ENCODE results near the gene CYSTM1.

Gene CYSTM1

DNA sequence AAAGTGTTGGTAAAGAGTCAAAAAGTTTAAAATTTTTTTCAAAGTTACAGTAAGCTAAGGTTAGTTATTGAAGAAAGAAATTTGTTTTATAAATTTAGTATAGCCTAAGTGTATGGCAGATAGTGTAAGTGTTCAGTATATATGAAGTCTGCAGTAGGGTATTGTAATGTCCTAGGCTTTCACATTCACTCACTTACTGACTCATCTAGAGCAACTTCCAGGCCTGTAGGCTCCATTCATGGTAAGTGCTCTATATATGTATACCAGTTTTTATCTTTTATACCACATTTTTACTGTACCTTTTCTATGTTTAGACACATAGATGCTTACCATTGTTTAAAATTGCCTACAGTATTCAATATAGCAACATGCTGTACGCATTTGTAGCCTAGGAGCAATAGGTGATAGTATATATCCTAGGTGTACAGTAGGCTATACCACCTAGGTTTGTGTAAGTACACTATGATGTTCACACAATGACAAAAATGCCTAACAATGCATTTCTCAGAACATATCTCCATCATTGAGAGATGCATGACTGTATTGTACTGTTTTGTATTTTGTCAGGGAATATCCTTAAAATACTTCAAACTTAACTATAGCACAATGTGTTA, 38.5 kb downstream of the CYSTM1 start:
- in situ Hi-C loops (cut with HindIII; ENCODE audit: low sequenced_read_pairs), result no loop called here
- no peak for DNase-seq (ENCODE audit: low read depth, low spot score)
- TF ChIP-seq, protein P1, sequence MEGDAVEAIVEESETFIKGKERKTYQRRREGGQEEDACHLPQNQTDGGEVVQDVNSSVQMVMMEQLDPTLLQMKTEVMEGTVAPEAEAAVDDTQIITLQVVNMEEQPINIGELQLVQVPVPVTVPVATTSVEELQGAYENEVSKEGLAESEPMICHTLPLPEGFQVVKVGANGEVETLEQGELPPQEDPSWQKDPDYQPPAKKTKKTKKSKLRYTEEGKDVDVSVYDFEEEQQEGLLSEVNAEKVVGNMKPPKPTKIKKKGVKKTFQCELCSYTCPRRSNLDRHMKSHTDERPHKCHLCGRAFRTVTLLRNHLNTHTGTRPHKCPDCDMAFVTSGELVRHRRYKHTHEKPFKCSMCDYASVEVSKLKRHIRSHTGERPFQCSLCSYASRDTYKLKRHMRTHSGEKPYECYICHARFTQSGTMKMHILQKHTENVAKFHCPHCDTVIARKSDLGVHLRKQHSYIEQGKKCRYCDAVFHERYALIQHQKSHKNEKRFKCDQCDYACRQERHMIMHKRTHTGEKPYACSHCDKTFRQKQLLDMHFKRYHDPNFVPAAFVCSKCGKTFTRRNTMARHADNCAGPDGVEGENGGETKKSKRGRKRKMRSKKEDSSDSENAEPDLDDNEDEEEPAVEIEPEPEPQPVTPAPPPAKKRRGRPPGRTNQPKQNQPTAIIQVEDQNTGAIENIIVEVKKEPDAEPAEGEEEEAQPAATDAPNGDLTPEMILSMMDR (IDR thresholded peaks at IDR 0.05; ENCODE audit: low read depth, low read length), result no peak
- no peak overlapping the region for H3K4me3 ChIP-seq (ENCODE audit: low read depth, low read length)

DNA sequence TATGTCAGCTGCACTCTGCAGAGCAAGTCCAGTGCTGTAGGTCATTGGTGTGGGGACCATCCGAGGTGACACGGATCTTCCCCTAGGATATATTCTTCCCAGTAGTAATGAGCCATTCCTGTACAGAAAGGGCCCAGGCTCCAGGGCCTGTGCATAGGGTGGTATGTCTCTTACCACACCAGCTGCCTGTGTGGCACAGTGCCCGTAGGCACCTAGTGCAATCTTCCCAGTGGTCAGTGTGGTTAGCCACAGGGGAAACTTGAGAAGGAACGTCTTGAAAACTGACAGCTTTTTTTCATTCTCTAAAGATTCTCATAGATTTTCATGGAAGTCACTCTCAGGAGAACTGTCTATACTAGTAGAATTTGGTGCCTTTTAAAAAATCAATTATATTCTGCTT, 39.8 kb downstream of the CYSTM1 start:
- in situ Hi-C loops (cut with HindIII; ENCODE audit: low sequenced_read_pairs), result no loop called here
- DNase-seq (ENCODE audit: low read depth, low spot score), result peak; percentile 84
- H3K4me3 ChIP-seq (ENCODE audit: low read depth, low read length), result no peak overlapping the region
- TF ChIP-seq, protein P1 (IDR thresholded peaks at IDR 0.05; ENCODE audit: low read depth, low read length), result no peak

DNA sequence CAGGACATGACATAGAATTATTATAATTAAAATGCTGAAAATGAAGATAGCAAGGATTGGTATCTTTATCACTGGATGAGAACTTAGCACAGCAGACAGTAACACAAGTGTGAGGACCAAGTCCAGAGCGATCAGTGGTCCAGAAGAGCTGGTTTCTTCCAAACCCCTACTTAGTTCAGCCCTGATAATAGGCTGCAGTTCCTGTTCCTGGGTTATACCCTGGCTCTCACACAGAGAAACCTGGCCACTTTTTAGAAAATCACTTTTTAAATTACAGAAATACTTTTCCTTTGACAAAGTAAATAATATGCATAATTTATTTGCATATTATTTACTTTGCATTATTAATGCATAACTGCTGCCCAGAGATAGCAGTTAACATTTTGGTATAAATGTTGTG, 40.3 kb downstream of the CYSTM1 start:
- in situ Hi-C loops (cut with HindIII; ENCODE audit: low sequenced_read_pairs), result no loop called here
- TF ChIP-seq, protein P1 (IDR thresholded peaks at IDR 0.05; ENCODE audit: low read depth, low read length), result no peak
- DNase-seq (ENCODE audit: low read depth, low spot score), result no peak
- H3K4me3 ChIP-seq (ENCODE audit: low read depth, low read length), result no peak overlapping the region

DNA sequence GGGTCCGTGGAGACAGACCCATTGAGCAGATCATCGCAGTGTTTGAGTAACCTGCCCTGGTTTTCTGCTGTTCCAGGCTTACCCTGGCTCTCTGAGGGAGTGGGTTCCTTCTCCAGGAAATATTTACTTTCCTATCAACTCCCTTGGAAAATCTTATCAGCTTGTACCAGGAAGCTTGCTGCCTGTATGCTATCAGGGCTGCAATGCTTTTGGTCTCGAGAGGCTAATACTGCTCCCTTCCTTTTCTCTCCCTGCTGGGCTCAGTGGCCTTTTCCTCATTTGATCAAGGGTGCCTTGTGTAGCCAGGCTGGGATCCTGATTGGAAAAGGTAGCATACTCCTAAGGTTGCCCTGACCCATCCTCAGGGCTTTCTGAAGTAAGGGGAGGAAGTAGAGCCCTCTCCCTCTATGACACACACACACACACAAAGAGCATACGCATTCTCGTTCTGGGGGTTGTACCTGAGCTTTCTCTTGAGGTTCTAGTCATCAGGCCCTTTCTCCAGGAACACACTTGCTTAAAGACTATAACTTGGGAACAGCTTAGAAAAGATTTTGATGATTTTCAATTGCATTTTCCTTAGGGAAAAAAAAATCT, 41.6 kb downstream of the CYSTM1 start:
- no peak overlapping the region for H3K4me3 ChIP-seq (ENCODE audit: low read depth, low read length)
- TF ChIP-seq, protein P1 (IDR thresholded peaks at IDR 0.05; ENCODE audit: low read depth, low read length), result no peak
- DNase-seq (ENCODE audit: low read depth, low spot score), result no peak
- in situ Hi-C loops (cut with HindIII; ENCODE audit: low sequenced_read_pairs), result no loop called here

DNA sequence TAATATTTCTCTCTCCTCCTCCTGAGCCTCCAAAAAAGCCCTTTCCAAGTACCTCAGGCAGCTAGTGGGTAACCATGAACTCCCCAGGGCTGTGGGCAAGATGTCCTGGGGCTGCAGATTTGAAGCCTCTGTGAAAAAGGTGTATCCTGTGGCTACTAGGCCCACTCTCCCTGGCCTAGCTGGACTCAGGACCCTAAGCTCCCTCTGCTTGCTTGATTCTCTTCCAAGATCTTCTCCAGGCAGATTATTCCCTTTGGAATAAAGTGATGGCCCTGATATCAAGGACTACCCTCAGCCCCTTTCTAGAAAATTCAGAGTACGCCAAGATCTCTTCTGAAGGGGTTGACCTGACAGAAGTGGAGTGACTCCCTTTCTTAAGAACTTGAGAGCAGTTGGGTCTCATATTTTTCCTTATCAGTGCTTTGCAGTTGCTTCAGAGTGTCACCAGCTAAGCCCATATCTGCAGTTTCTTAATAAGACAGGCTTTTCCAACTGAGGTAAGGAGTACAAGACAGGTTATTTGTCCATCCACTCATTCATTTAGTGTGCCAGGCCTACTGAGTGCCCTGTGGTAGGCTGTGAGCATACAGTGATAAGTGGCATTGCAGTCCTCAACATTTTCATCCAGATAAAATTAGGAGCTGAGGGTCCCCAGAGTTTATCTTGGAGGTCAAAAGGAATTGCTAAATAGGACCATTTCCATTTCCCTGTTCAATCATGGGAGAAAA, 42.5 kb downstream of the CYSTM1 start:
- no peak for DNase-seq (ENCODE audit: low read depth, low spot score)
- in situ Hi-C loops (cut with HindIII; ENCODE audit: low sequenced_read_pairs), result no loop called here
- TF ChIP-seq, protein P1 (IDR thresholded peaks at IDR 0.05; ENCODE audit: low read depth, low read length), result no peak
- H3K4me3 ChIP-seq (ENCODE audit: low read depth, low read length), result no peak overlapping the region

DNA sequence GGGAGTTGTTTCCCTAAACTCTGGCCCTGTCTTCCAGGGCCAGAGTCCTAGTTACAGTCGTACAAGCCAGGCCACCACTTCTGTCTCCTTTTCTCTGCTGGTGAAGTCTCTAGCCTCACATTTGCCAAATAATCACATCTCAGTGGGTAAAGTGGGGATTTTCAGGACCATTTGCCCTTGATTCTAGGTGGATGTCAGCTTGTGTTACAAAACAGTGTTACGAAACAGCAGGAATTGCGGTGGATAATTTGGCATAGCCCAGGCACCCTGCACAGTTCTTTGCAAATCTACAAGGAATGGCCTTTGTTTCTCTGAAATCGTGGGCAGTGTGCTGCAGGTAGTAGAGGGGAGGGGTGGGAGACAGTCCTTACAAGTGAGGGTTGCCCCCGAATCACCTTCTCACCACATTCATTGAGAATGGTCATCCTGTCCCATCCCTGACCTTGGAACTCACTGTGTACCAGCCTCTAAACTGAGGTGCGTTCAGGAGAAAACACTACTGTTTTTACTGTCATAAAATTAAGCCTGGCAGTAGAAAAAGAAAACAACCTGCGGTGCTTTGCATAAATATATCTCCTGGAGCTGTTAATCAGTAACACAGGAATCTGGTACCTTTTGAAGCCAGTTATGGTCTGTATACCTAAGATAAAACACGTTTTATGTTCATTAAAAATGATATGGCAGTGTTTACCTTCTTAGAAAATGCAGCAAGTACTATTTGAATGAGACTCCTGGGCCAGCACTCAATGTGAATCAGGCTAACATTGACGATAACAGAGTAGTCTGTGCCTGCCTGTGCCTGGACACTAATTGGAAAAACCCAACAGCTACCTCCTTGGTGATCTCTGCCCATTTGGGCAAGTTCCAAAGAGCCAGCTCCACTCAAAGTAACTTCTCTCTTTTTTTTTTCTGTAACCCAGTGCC, 44.3 kb downstream of the CYSTM1 start:
- TF ChIP-seq, protein P1 (IDR thresholded peaks at IDR 0.05; ENCODE audit: low read depth, low read length), result no peak
- no peak for DNase-seq (ENCODE audit: low read depth, low spot score)
- in situ Hi-C loops (cut with HindIII; ENCODE audit: low sequenced_read_pairs), result no loop called here
- no peak overlapping the region for H3K4me3 ChIP-seq (ENCODE audit: low read depth, low read length)
